Measurements from ENCODE around the gene USF2. TPM values are rescaled to one million over a fixed set of nuclear protein-coding genes. Genes with fewer than 3 reads are reported as not detected.

The USF2 gene
- total and polyA plus RNA-seq, 2 of the 4 experiments (the other 2 are of a cell fraction), result 21.3 to 65.6 TPM

GRCh38 chr19:35309481-35310279 lies 40.9 kb downstream of the USF2 start:
- Histone ChIP-seq H3K27ac (ENCODE audit: insufficient read depth, low read length) (no peak overlapping the region), H2BK20ac (ENCODE audit: low read depth, low read length) (no peak overlapping the region), H4K91ac (ENCODE audit: insufficient read depth, low read depth, low read length) (no peak overlapping the region), H3K9ac (ENCODE audit: low read depth, low read length) (no peak overlapping the region), H2BK120ac (ENCODE audit: low read depth, low read length) (no peak overlapping the region), H3K36me3 (ENCODE audit: control insufficient read depth, insufficient read depth, low read length) (no peaks in the 10 kb centered on the region), H3K18ac (ENCODE audit: low read depth, low read length) (no peak overlapping the region), H3K23ac (ENCODE audit: low read depth, low read length) (no peak overlapping the region), H3K56ac (ENCODE audit: extremely low read depth, insufficient read depth, low read length) (no peak overlapping the region), H3K9me3 (ENCODE audit: control insufficient read depth, insufficient read depth, low read length) (no peaks in the 10 kb centered on the region), H2AFZ (replicated peaks; ENCODE audit: low read length, poor library complexity) (peak overlapping the region; percentile 33), H3K4me2 (ENCODE audit: low read depth, low read length) (no peak overlapping the region), H4K20me1 (ENCODE audit: insufficient read depth, low read length) (no peaks in the 10 kb centered on the region), H2BK15ac (ENCODE audit: low read depth, low read length) (no peak overlapping the region), H3K4ac (ENCODE audit: low read depth, low read length) (no peak overlapping the region), H3K9me1 (ENCODE audit: insufficient read depth, low read length) (no peaks in the 10 kb centered on the region), H3K4me3 (ENCODE audit: insufficient read depth, low read depth, low read length) (no peak overlapping the region), H3K27me3 (ENCODE audit: control insufficient read depth, insufficient read depth, low read length) (no peaks in the 10 kb centered on the region; the same call in 1 of the 2 replicates), H4K8ac (ENCODE audit: low read depth in 2 of 2, low read length in 2 of 2) (no peak overlapping the region), H3K79me1 (ENCODE audit: low read depth in 1 of 2, low read length in 2 of 2) (no peaks in the 10 kb centered on the region), H3K4me1 (ENCODE audit: control insufficient read depth, insufficient read depth, low read length) (no peaks in the 10 kb centered on the region), H4K5ac (ENCODE audit: low read depth, low read length) (no peak overlapping the region), H2AK9ac (replicated peaks; ENCODE audit: low read depth, low read length, poor library complexity) (no peak overlapping the region), H3K14ac (replicated peaks; ENCODE audit: low read depth, low read length) (no peak overlapping the region), H2AK5ac (ENCODE audit: low read depth, low read length) (no peak overlapping the region), H2BK5ac (ENCODE audit: low read depth, low read length, poor library complexity, severe bottlenecking) (no peak overlapping the region)
- 39% methylated on average over 14 of the region's 47 CpGs; no CpG with 5 or more reads in 1 of the 2 experiments for WGBS, 2 experiments (ENCODE audit: extremely low coverage in 2 of 2, insufficient read length in 1 of 2)
- TF ChIP-seq RCOR1 (IDR thresholded peaks at IDR 0.05; ENCODE audit: insufficient replicate concordance, low read length), result no peak
- DNase-seq (peak; percentile 16), ATAC-seq (ENCODE audit: low read depth) (no peak)
- in situ Hi-C loops (cut with MboI; ENCODE audit: low sequenced_read_pairs), result no loop called here
- no TSS peak for BruUV-seq (replicated peaks)
- POLR2A ChIA-PET (ENCODE audit: unreplicated experiment), result no interaction called here
- CTCF ChIA-PET, result no interaction called here
- intact Hi-C loops (cut with micrococcal nuclease), result no loop called here
- dilution Hi-C loops (cut with HindIII; ENCODE audit: low sequenced_read_pairs, unreplicated experiment), result no loop called here

All from IMR-90 (cell line).